Coronary artery (tissue), 2 donors: Measurements from ENCODE around the gene AQP10.

Experiments
- DNase-seq: peaks from one replicate; pipeline ENCODE4 v3.0.0-alpha.2; 2017; ENCODE audit warnings: low spot score
- H3K27ac ChIP-seq, 2 donors: fragments of 200-600 bp; sonication (generic); one replicate each; pipeline ENCODE4 v1.5.1; 2016 to 2019
- H3K4me3 ChIP-seq: fragments of 200-600 bp; sonication (generic); 2 replicates; pipeline ENCODE4 v1.5.1; 2016; ENCODE audit warnings: mild to moderate bottlenecking, moderate library complexity
- TF ChIP-seq, protein P1 (sequence below): fragments of 200-600 bp; sonication (generic); IDR thresholded peaks from one replicate; pipeline ENCODE4 v1.5.1; 2019; ENCODE audit warnings: antibody characterized with exemption

AQP10 gene

GRCh38 chr1:154326546-154327465 is 5.9 kb downstream of the AQP10 start:
- peak overlapping the region; percentile 84 for H3K4me3 ChIP-seq
- peak overlapping the region; percentile 98 to 100 for H3K27ac ChIP-seq
- TF ChIP-seq, protein P1, sequence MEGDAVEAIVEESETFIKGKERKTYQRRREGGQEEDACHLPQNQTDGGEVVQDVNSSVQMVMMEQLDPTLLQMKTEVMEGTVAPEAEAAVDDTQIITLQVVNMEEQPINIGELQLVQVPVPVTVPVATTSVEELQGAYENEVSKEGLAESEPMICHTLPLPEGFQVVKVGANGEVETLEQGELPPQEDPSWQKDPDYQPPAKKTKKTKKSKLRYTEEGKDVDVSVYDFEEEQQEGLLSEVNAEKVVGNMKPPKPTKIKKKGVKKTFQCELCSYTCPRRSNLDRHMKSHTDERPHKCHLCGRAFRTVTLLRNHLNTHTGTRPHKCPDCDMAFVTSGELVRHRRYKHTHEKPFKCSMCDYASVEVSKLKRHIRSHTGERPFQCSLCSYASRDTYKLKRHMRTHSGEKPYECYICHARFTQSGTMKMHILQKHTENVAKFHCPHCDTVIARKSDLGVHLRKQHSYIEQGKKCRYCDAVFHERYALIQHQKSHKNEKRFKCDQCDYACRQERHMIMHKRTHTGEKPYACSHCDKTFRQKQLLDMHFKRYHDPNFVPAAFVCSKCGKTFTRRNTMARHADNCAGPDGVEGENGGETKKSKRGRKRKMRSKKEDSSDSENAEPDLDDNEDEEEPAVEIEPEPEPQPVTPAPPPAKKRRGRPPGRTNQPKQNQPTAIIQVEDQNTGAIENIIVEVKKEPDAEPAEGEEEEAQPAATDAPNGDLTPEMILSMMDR = no peak
- peak; percentile 95 for DNase-seq

GRCh38 chr1:154327466-154328317 is 6.8 kb downstream of the AQP10 start:
- TF ChIP-seq, protein P1 = no peak
- peak overlapping the region; percentile 98 to 100 for H3K27ac ChIP-seq
- peak overlapping the region; percentile 84 for H3K4me3 ChIP-seq
- DNase-seq = no peak

DNA sequence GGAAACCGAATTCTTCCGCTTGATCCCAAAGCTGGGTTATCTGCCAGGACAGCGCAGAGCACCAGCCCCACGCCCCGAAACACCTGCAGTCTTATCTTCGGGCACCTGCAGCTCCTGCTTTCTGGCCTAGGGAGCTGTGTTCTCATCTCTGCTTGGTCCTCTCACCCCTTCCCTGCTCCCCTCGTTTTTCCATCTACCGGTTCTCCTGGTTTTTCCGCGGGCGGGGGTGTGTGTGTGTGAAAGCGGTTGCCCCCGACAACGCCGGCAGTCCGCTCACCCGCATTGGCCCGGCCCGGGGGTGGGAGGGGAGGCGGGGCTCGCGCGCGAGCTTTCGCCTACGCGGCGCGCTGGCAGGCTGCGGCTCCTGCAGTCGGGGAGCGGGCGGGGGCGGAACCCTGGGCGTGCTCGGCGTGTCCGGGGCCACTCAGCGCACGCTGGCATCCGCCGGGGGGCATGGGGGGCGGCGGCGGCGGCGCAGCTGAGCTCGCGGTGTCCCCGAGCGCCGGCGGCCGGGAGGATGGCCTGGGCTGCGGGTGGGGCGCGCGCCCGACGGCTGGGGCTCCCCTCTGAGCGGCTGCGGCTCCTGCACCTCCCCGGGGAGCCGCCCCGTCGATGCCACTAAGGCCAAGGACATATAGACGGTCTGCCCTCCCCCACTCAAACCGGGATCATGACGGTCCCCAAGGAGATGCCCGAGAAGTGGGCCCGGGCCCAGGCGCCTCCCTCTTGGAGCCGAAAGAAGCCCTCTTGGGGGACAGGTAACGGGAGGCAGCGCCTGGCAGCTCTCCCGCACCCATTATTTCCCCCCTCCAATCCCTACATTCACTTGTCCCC is 7.6 kb downstream of the AQP10 start:
- Histone ChIP-seq H3K4me3 (peak overlapping the region; percentile 84), H3K27ac (peak overlapping the region; percentile 98 to 100)
- TF ChIP-seq, protein P1 = no peak
- DNase-seq = peak; percentile 94

GRCh38 chr1:154329152-154329521 is 8.2 kb downstream of the AQP10 start:
- TF ChIP-seq, protein P1 = no peak
- peak overlapping the region; percentile 84 for H3K4me3 ChIP-seq
- H3K27ac ChIP-seq = peak overlapping the region; percentile 98 to 100
- no peak for DNase-seq

DNA sequence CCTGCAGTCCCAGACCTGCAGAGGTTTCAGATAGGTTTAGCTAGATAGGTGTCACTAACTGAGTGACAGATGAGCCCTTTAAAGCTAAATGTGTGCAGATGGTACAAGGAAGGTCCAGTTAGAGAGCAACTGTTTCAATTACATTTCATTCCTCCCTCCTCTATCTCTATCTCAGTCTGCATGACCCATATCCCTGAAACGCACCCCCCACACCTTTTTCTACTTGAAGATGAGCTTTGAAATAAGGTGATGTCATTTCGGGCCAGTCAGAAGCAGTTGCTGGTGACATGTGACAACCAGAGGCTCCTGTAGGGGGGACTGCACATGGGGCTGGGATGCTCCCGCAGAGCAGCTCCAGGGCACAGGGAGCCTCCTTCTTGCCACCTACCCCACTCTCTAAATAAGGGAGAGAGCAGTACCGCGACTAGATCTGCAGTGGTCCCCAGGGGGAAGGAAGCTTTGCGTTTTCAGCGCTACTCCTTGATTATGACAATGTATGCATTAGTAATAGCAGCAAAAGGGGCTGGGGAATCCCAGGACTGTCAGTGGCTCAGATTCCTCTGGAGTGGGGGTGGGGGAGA is 8.7 kb downstream of the AQP10 start:
- Histone ChIP-seq H3K4me3 (peak overlapping the region; percentile 84), H3K27ac (peak overlapping the region; percentile 98 to 100)
- TF ChIP-seq, protein P1 = no peak
- no peak for DNase-seq

DNA sequence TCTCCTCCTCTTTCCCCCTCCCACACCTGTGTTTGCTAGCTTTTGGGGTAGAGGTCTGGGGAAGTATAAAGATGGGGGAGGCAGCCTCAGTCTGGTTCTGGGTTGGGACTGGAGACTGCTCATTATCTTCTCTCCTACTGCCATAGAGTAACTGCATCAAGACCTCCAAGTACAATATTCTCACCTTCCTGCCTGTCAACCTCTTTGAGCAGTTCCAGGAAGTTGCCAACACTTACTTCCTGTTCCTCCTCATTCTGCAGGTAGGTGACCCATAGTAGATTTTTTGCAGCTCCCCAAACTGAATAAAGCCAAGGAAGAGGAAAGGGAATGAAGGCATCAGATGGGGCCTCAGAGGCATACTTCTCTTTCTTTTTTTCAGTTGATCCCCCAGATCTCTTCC is 9.8 kb downstream of the AQP10 start:
- Histone ChIP-seq H3K27ac (peak overlapping the region in 1 of 2 donors; percentile 98), H3K4me3 (no peak overlapping the region)
- DNase-seq = no peak
- TF ChIP-seq, protein P1 = no peak
